OCI-LY1 (cell line): ENCODE measurements around the gene TRIM62.

Source experiments
- H2AFZ ChIP-seq: fragments of 200-600 bp; sonication (generic), shearing (Covaris generic); 2 replicates; pipeline ENCODE4 v1.6.0; 2014; ENCODE audit warnings: antibody characterized with exemption, mild to moderate bottlenecking, low read length
- H3F3A ChIP-seq: fragments of 200-600 bp; sonication (generic), shearing (Covaris generic); 2 replicates; pipeline ENCODE4 v1.6.0; 2014; ENCODE audit warnings: mild to moderate bottlenecking, antibody characterized with exemption, low read length, moderate library complexity; ENCODE audit not compliant: insufficient read depth
- H3K27ac ChIP-seq: fragments of 200-600 bp; sonication (generic); 2 replicates; pipeline ENCODE4 v1.5.1; 2014; ENCODE audit warnings: low read length, mixed run types, mild to moderate bottlenecking, low read depth; ENCODE audit not compliant: poor library complexity, severe bottlenecking
- H3K27me3 ChIP-seq: fragments of 200-600 bp; sonication (generic); 2 replicates; pipeline ENCODE4 v1.6.0; 2014; ENCODE audit warnings: antibody characterized with exemption, mild to moderate bottlenecking, low read length, moderate library complexity; ENCODE audit not compliant: insufficient read depth
- H3K36me3 ChIP-seq: fragments of 200-600 bp; sonication (generic); 2 replicates; pipeline ENCODE4 v1.6.1; 2014; ENCODE audit warnings: mild to moderate bottlenecking, antibody characterized with exemption, low read length, moderate library complexity, mixed read lengths; ENCODE audit not compliant: insufficient read depth
- H3K4me1 ChIP-seq: fragments of 200-600 bp; sonication (generic); 2 replicates; pipeline ENCODE4 v1.5.1; 2014; ENCODE audit warnings: mild to moderate bottlenecking, low read length, moderate library complexity; ENCODE audit not compliant: insufficient read depth, severe bottlenecking
- H3K4me2 ChIP-seq: fragments of 200-600 bp; sonication (generic), shearing (Covaris generic); 2 replicates; pipeline ENCODE4 v1.6.1; 2014; ENCODE audit warnings: low read length
- H3K4me3 ChIP-seq: fragments of 200-600 bp; sonication (generic); 2 replicates; pipeline ENCODE4 v1.5.1; 2014; ENCODE audit warnings: low read length, low read depth, mild to moderate bottlenecking, mixed read lengths; ENCODE audit not compliant: poor library complexity, severe bottlenecking
- H3K79me2 ChIP-seq: fragments of 200-600 bp; shearing (Covaris generic); 2 replicates; pipeline ENCODE4 v1.6.1; 2016; ENCODE audit warnings: mixed run types, low read length, mixed read lengths; ENCODE audit not compliant: insufficient read depth
- H3K9ac ChIP-seq: fragments of 200-600 bp; sonication (generic), shearing (Covaris generic); 2 replicates; pipeline ENCODE4 v1.6.1; 2014; ENCODE audit warnings: mild to moderate bottlenecking, low read length, mixed read lengths
- H3K9me2 ChIP-seq: fragments of 200-600 bp; sonication (generic), shearing (Covaris generic); 2 replicates; pipeline ENCODE4 v1.6.1; 2014; ENCODE audit warnings: low read depth, mild to moderate bottlenecking, low read length, mixed read lengths
- H3K9me3 ChIP-seq: fragments of 200-600 bp; shearing (Covaris generic); 2 replicates; pipeline ENCODE4 v1.6.1; 2014; ENCODE audit warnings: low read length, mixed read lengths
- H4K20me1 ChIP-seq: fragments of 200-600 bp; sonication (generic), shearing (Covaris generic); 2 replicates; pipeline ENCODE4 v1.6.0; 2016; ENCODE audit warnings: mild to moderate bottlenecking, low read length; ENCODE audit not compliant: insufficient read depth
- EZH2 ChIP-seq: fragments of 200-600 bp; sonication (generic), shearing (Covaris generic); IDR thresholded peaks from 2 replicates; pipeline ENCODE4 v1.8.0; 2017; ENCODE audit warnings: borderline replicate concordance, mixed run types, mild to moderate bottlenecking, antibody characterized with exemption, low read length, moderate library complexity, mixed read lengths
- TF ChIP-seq, protein P1 (sequence below): fragments of 200-600 bp; sonication (generic), shearing (Covaris generic); IDR thresholded peaks from 2 replicates; pipeline ENCODE4 v1.5.1; 2017; ENCODE audit warnings: mild to moderate bottlenecking, antibody characterized with exemption, low read length, moderate library complexity, mixed read lengths

The TRIM62 gene

GRCh38 chr1:33176887-33177286 is 5.0 kb downstream of the TRIM62 start:
- Histone ChIP-seq H3K4me3 (no peak overlapping the region), H3K9me2 (no peaks in the 10 kb centered on the region), H3K4me2 (no peak overlapping the region), H3K9me3 (no peaks in the 10 kb centered on the region), H4K20me1 (no peaks in the 10 kb centered on the region), H3F3A (no peaks in the 10 kb centered on the region), H3K79me2 (no peaks in the 10 kb centered on the region), H3K27ac (no peak overlapping the region), H3K36me3 (no peaks in the 10 kb centered on the region), H3K9ac (no peak overlapping the region), H3K4me1 (peaks cover 13% of the 10 kb centered on the region), H3K27me3 (no peaks in the 10 kb centered on the region), H2AFZ (no peak overlapping the region)
- no peak for TF ChIP-seq EZH2
- TF ChIP-seq, protein P1, sequence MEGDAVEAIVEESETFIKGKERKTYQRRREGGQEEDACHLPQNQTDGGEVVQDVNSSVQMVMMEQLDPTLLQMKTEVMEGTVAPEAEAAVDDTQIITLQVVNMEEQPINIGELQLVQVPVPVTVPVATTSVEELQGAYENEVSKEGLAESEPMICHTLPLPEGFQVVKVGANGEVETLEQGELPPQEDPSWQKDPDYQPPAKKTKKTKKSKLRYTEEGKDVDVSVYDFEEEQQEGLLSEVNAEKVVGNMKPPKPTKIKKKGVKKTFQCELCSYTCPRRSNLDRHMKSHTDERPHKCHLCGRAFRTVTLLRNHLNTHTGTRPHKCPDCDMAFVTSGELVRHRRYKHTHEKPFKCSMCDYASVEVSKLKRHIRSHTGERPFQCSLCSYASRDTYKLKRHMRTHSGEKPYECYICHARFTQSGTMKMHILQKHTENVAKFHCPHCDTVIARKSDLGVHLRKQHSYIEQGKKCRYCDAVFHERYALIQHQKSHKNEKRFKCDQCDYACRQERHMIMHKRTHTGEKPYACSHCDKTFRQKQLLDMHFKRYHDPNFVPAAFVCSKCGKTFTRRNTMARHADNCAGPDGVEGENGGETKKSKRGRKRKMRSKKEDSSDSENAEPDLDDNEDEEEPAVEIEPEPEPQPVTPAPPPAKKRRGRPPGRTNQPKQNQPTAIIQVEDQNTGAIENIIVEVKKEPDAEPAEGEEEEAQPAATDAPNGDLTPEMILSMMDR = no peak

GRCh38 chr1:33176362-33176850 is 5.4 kb downstream of the TRIM62 start:
- Histone ChIP-seq H3K4me3 (no peak overlapping the region), H2AFZ (no peak overlapping the region), H3K36me3 (no peaks in the 10 kb centered on the region), H3K27ac (no peak overlapping the region), H3K9me2 (no peaks in the 10 kb centered on the region), H4K20me1 (no peaks in the 10 kb centered on the region), H3K27me3 (no peaks in the 10 kb centered on the region), H3K9ac (no peak overlapping the region), H3K79me2 (no peaks in the 10 kb centered on the region), H3K9me3 (no peaks in the 10 kb centered on the region), H3K4me1 (peaks cover 13% of the 10 kb centered on the region), H3K4me2 (no peak overlapping the region), H3F3A (no peaks in the 10 kb centered on the region)
- no peak for TF ChIP-seq EZH2
- TF ChIP-seq, protein P1 = no peak

- Histone ChIP-seq H4K20me1 (no peaks in the 10 kb centered on the region), H3K9me3 (no peaks in the 10 kb centered on the region), H3K27ac (no peak overlapping the region), H3K4me3 (no peak overlapping the region), H3K27me3 (no peaks in the 10 kb centered on the region), H3K9me2 (no peaks in the 10 kb centered on the region), H3K4me1 (peaks cover 13% of the 10 kb centered on the region), H3K4me2 (no peak overlapping the region), H3F3A (no peaks in the 10 kb centered on the region), H2AFZ (no peak overlapping the region), H3K36me3 (no peaks in the 10 kb centered on the region), H3K79me2 (no peaks in the 10 kb centered on the region), H3K9ac (no peak overlapping the region)
- TF ChIP-seq EZH2 = no peak
- TF ChIP-seq, protein P1 = no peak
Observed at GRCh38 chr1:33175865-33176264, 6.0 kb downstream of the TRIM62 start.
